ENCODE measurements around the gene MDK. TPM values are rescaled to one million over a fixed set of nuclear protein-coding genes. Genes with fewer than 3 reads are reported as not detected.

MDK gene
- total RNA-seq, 1 experiment from 2014 or later = 0.49 TPM

- H3K36me3 Mint-ChIP-seq (ENCODE audit: insufficient read depth, unreplicated experiment) = no peaks in the 10 kb centered on the region
- BruUV-seq (replicated peaks) = no TSS peak
- peaks cover 40% of the 10 kb centered on the region for H3K27me3 Mint-ChIP-seq (ENCODE audit: insufficient read depth, unreplicated experiment)
- H3K4me3 Mint-ChIP-seq (ENCODE audit: unreplicated experiment) = no peak overlapping the region
- peaks cover 11% of the 10 kb centered on the region for H3K4me1 Mint-ChIP-seq (ENCODE audit: insufficient read depth, unreplicated experiment)
- ChIA-PET POLR2A (no interaction called here), CTCF (interaction anchor here (1.0 to 3.5 kb wide), 3 partner anchors 145 to 227 kb away, joined by 3 to 24 read pairs (median 6); no protein-coding TSS in a partner anchor)
- H3K9me3 Mint-ChIP-seq (ENCODE audit: unreplicated experiment) = no peaks in the 10 kb centered on the region
- no peak overlapping the region for H3K27ac Mint-ChIP-seq (ENCODE audit: low read depth, unreplicated experiment)
- no peak for DNase-seq (ENCODE audit: unreplicated experiment)
- TF ChIP-seq CTCF (IDR thresholded peaks at IDR 0.05; ENCODE audit: unreplicated experiment) = no peak
- intact Hi-C loops (cut with micrococcal nuclease) = no loop called here
Observed at GRCh38 chr11:46391186-46391577, 9.7 kb downstream of the MDK start.

GRCh38 chr11:46391578-46392420 is 10.3 kb downstream of the MDK start, which contains the start of gene CHRM4:
Gene CHRM4 (minus strand): TSS chr11:46391776. CDS start chr11:46386557, 5,219 bp downstream.
- CTCF ChIA-PET = interaction anchor here (1.1 to 3.5 kb wide), 4 partner anchors 13 to 227 kb away, joined by 5 to 24 read pairs (median 6); no protein-coding TSS in a partner anchor
- Mint-ChIP-seq H3K4me3 (ENCODE audit: unreplicated experiment) (peak within 1 kb of the TSS; percentile 44), H3K27me3 (ENCODE audit: insufficient read depth, unreplicated experiment) (peaks cover 40% of the 10 kb centered on the region), H3K4me1 (ENCODE audit: insufficient read depth, unreplicated experiment) (peaks cover 8% of the 10 kb centered on the region), H3K36me3 (ENCODE audit: insufficient read depth, unreplicated experiment) (no peaks in the 10 kb centered on the region), H3K27ac (ENCODE audit: low read depth, unreplicated experiment) (no peak within 1 kb of the TSS), H3K9me3 (ENCODE audit: unreplicated experiment) (no peaks in the 10 kb centered on the region)
- no peak for DNase-seq (ENCODE audit: unreplicated experiment)
- peak; percentile 23 for TF ChIP-seq CTCF (IDR thresholded peaks at IDR 0.05; ENCODE audit: unreplicated experiment)
- intact Hi-C loops (cut with micrococcal nuclease) = no loop called here
- POLR2A ChIA-PET = interaction anchor here (0.7 to 1.0 kb wide), 2 partner anchors 98 to 169 kb away, joined by 3 read pairs; no protein-coding TSS in a partner anchor
- BruUV-seq (replicated peaks) = no TSS peak

- Mint-ChIP-seq H3K36me3 (ENCODE audit: insufficient read depth, unreplicated experiment) (peaks cover 3% of the 10 kb centered on the region), H3K27me3 (ENCODE audit: insufficient read depth, unreplicated experiment) (peaks cover 36% of the 10 kb centered on the region), H3K9me3 (ENCODE audit: unreplicated experiment) (no peaks in the 10 kb centered on the region), H3K4me3 (ENCODE audit: unreplicated experiment) (peak overlapping the region; percentile 35), H3K4me1 (ENCODE audit: insufficient read depth, unreplicated experiment) (peaks cover 5% of the 10 kb centered on the region), H3K27ac (ENCODE audit: low read depth, unreplicated experiment) (no peak overlapping the region)
- BruUV-seq (replicated peaks) = no TSS peak
- CTCF ChIA-PET = interaction anchor here (0.6 to 1.7 kb wide), 5 partner anchors 13 to 226 kb away, joined by 3 to 7 read pairs (median 5); partner anchors contain the start of genes ATG13 and HARBI1
- DNase-seq (ENCODE audit: unreplicated experiment) = peak; percentile 69
- no peak for TF ChIP-seq CTCF (IDR thresholded peaks at IDR 0.05; ENCODE audit: unreplicated experiment)
- POLR2A ChIA-PET = interaction anchor here (0.6 to 1.0 kb wide), 4 partner anchors 10 to 168 kb away, joined by 3 to 6 read pairs (median 3); no protein-coding TSS in a partner anchor
- intact Hi-C loops (cut with micrococcal nuclease) = no loop called here
Observed at GRCh38 chr11:46392421-46393230, 11.2 kb downstream of the MDK start.
